Islet of Langerhans (tissue), 1 donor: ENCODE results near the gene USP11.

Experiments
- FAIRE-seq: peaks from one replicate; lab custom pipeline; 2011; peaks lifted over from hg19 to GRCh38; lab: Jason Lieb, UNC

The USP11 gene

DNA sequence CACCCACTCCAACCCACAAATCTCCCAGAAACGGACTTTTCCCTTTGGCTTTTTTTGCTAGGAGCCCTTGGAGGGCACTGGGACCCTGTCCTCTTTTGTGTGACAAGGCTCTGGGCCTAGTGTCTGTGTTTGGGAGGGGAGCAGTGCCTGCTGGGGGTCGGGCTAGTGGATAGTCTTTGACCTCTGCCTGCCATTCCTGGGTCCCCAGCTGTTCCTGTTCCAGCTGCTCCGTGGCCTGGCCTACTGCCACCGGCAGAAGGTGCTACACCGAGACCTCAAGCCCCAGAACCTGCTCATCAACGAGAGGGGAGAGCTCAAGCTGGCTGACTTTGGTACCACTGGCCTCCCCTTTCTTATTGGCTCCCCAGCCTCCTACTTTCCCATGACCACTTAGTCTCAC lies 6.7 kb upstream of the USP11 start:
- no peak for FAIRE-seq

DNA sequence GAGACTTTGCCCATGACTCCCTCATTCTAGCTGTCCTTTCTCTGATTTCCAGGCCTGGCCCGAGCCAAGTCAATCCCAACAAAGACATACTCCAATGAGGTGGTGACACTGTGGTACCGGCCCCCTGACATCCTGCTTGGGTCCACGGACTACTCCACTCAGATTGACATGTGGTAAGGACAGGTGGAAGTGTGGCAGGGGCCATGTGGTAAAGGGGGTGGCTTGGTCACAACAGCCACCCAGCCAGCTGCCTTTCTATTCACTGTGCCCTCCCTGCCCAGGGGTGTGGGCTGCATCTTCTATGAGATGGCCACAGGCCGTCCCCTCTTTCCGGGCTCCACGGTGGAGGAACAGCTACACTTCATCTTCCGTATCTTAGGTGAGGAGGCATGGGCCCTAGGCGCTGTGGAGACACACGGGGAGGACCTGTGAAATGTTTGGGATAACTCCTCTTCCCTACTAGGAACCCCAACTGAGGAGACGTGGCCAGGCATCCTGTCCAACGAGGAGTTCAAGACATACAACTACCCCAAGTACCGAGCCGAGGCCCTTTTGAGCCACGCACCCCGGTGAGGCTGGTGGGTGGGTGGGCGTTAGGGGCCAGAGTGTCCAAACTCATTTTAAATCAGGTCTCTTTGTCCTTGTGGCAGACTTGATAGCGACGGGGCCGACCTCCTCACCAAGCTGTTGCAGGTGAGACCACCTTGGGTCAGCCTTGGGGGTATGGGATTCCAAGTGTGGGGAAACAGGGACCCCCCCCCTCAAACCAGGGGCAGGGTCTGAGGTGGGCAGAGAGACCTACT lies 6.1 kb upstream of the USP11 start:
- no peak for FAIRE-seq

DNA sequence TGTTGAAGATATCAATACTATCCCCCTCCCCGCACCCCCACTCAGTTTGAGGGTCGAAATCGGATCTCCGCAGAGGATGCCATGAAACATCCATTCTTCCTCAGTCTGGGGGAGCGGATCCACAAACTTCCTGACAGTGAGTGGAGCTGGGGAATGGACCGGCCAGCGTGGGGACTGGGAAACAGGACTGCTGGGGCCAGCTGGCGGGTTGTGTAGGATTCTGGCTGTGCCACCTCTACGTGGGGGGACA lies 5.5 kb upstream of the USP11 start:
- FAIRE-seq = no peak

DNA sequence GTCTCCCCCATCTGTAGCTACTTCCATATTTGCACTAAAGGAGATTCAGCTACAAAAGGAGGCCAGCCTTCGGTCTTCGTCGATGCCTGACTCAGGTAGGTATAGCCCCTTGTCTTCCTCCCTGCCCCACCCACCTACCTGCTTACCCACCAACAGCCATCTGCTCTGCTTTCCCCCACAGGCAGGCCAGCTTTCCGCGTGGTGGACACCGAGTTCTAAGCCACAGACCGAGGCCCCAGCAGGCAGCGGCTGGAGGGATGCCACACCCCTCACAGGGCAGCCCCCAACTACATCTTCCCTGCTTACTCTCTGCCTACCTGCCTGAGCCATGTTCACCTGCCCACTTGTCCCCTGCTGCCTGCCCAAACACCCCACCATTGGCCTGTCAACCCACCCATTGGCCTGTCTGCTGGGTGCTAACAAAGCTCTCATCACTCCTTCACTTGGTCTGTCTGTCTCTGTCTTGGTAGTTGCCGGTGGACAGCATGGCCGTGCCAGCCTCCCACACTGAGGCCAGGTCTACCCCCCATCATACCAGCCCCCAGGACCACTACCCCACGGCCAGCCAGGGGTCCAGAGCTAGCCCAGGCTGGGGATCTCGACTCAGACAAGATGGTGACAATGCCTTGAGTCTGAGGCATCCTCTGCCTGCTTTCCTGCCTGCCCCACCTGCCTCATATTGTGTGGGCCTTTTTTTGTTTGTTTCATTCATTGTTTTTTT lies 4.1 kb upstream of the USP11 start:
- FAIRE-seq = no peak

DNA sequence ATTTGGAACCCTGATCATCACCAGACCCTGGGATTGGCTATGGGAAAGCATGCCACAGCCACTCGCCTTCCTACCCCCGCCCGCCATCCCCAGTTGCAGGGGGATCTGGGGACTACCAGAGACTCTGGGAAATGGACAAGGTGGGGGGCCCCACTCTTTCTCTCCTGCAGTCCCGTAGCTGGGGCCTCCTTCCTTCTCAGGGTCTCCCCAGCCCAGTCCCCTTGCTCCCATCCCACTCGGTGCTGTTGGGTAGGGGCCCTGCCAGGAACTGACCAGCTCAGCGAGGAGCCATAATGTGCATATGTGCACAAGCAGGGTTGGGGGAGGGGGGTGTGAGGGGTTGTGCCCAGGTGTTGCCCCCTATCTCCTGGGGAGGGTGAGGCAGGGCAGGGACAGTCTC lies 3.4 kb upstream of the USP11 start:
- FAIRE-seq = no peak

DNA sequence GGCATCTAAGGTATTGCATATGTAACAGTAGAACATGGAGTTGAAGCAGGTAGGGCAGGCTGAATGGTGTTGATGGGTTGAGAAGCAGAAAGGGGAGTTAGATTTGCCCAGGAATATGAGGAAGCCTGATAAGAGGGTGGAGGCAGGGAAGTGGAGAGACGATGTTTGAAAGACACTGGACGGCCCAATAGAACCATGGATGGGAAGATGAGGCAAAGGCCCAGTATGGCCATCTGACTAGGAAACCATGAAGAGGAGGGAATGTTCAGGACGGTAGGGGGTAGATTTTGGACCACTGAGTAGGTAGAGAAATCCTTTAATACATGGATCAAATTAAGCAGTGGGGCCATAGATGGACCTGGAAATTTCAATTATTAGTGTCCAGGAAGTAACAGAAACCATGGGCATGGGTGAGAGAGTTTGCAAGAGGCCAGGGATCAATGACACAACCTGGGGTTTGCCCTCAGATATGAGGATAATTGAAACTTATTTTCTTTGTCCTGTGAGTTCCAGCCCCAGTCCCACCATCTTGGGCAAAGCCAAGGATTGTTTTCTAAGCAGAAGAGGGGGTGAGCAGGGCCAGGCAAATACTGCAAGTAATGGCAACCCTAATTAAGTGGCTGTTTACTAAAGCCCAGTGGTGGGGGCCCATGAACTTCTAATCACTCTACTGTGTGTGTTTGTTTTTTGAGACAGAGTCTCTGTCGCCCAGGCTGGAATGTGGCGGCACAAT lies 2.5 kb upstream of the USP11 start:
- FAIRE-seq = no peak

DNA sequence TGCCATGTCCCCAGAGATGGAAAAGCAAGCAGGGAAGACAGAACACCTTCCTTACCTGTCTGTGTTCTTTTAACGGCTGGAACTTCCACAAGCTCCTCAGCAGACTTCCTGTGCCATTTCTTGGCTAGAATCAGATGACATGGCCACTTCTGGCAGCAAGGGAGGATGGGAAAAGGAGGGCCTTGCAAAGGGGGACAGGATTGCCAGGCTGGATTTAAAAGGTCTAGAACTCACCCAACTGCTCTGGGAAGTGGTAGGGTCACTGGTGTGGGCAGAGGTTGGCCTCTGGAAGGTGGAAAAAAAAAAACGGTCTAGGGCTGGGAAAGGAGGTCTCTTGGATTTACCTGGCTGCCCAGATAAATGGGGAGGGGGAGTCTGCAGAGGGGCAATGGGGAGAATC lies 1.6 kb upstream of the USP11 start:
- FAIRE-seq = no peak

DNA sequence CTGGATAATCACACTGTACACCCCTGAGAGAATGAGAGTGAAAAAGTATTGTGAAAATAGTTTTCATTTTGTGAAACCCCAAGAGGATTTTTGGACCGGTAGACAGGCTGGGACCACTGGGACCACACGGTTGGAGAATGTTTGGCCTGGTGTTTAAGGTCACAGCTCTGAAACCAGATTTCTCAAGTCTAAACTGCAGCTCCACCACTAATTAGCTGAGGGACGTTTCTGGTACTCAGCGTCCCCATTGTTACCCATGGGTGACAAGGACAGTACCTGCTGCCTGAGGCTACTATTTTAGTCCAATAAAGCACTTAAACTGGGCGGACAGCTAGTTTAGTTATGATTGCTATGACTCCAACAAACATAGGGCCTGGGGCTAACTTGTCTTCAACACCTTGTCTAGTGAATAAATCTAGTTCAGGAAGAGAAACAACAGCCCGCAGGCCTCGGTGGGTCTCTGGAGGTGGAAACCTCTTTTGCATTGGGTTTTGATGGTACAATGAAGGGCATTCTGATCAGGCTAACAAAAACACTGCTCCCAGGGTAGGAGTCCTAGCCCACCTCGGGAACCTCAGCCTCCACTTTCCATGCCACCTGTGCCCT lies 509 bp upstream of the USP11 start:
- no peak for FAIRE-seq

DNA sequence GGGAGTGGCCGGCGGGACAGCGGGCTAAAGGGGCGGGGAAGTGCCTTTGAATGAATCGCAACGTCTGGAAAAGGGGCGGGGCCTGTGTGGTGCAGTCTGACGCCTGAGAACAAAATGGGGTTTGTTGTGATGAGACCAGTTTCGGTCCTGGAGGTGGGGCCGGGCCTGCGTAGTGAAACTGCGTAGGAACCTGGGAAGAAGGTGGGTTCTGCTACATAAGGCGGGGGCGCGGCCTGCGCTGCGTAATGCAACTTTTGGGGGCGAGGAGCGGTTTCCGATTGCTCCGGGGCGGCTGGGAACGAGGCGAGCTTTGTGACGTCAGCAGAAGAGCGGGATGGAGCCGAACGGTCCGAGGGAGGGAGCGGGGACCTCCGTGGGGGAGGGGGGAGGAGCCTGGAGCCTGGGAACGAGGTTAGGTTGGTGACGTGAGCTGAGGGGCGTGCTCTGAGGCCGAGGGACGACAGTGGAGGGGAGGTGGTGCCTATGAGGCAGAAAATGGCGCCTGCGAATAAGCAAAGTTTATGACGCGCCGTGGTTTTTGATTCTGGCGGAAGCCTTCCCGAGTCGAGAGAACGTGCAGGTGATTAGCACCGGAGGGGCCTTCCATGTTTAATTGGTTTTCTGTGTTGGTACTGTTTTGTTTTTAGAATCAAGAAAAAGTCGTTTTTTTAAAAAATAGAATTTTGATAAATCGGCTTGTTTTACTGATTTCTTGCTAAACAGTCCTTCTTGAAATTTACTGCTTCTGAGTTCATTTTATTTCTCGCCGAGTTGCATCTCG lies 714 bp downstream of the USP11 start:
- no peak for FAIRE-seq

DNA sequence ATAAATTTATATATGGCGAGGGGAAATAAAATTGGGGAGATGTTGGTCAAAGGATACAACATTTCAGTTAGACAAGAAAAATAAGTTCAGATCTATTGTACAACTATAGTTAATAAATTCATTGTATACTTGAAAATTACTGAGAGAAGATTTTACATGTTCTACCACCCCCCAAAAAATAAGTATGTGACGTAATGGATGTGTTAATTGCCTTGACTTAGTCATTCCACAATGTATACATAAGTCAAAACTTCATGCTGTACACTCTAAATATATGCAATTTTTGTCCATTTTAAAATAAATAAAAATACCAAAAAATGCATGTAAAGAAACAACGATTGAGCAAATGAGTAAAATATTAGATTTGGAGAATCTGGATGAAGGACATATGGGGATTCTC lies 1.8 kb downstream of the USP11 start:
- FAIRE-seq = no peak

DNA sequence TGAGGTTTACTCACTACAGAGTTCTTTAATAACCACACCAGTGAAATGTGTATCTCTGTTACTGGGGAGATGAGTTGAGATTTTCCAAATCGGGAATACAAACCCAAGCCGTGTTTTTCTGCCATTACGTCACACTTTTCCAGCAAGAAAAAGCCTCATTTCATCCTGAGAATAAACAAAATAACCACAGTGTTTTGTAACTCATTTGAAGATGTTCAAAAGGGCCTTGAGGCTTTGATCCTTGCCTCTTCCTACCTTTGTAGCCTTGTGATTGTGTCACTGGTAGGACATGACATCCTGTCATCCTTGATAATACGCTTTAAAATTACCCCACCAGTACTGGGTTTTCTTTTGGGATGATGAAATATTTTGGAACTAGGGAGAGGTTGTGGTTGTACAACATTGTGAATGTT lies 2.9 kb downstream of the USP11 start:
- FAIRE-seq = no peak

DNA sequence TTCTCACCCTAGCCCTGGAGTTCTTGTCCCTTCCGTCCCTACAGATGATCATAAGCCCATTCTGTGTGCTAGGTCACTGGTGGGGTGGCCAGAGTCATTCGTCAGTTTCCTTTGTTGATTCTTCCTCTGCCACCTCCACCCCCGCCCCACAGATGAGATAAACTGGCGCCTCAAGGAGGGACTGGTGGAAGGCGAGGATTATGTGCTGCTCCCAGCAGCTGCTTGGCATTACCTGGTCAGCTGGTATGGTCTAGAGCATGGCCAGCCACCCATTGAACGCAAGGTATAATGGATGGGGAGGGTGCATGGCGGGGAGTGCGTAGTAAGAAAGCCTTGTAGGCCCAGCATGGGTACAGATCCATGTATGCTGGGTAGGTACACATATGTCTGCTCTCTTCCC lies 6.4 kb downstream of the USP11 start:
- FAIRE-seq = no peak

DNA sequence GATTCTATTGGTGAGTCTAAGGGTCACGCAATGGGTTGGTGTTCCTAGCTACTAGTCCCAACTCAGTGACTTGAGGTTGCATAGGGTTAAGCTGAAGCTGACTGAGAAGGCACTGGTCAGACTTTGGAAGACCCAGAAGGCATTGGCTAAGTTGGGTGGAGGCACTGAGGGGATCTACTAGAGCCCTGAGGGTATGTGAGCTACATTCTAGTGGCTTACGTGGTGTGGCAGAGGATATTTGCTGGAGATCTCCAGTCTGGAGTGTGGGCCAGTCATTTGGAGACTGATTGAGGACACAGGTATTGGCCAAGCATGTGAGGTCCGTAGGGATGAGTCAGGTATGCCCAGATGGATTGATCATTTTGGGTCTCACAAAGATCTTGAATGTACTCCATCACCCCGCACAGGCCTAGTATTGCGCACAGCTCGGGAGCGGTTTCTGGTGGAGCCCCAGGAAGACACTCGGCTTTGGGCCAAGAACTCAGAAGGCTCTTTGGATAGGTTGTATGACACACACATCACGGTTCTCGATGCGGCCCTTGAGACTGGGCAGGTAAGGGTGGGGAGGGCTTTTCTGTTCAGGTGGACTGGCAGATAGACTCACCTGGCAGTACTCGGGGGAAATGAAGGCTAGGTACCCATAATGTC lies 7.2 kb downstream of the USP11 start:
- no peak for FAIRE-seq

DNA sequence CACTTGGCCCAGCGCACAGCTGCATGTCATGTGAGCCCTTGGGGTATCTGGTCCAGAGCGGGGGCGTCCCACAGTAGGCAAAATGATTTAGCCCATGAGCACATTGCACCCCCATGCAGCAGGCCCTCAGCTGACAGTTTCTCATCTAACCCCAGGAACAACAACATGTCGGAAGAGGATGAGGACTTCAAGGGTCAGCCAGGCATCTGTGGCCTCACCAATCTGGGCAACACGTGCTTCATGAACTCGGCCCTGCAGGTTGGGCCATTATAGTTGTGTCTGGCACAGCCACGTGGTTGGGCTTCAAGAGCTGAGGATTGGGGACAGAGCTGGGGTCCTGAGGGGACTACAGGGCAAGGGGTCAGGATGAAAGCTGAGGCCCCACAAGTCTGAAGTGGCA lies 7.8 kb downstream of the USP11 start:
- no peak for FAIRE-seq

DNA sequence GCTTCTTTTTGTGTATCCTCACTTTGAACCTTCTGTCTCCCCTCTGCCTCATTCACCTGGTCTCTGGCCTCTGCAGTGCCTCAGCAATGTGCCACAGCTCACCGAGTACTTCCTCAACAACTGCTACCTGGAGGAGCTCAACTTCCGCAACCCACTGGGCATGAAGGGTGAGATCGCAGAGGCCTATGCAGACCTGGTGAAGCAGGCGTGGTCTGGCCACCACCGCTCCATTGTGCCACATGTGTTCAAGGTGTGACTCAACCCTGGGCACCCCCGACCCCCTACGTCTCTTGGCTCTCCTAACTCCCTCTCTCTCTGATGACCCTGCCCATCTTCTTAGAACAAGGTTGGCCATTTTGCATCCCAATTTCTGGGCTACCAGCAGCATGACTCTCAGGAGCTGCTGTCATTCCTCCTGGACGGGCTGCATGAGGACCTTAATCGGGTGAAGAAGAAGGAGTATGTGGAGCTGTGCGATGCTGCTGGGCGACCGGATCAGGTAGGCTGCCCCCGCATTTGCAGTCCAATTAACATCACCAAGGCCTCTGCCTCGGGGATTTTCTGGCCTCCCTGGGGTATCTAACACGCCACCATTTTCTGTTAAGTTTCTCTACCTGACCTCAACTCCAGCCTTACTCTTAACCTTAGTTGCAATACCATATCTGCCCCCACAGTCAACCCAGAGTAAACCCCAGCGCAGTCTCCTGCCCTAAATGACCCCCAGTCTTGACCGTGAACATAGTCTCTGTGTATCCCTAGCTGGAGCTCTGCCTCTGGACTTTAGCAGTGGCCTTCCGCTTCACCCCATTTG lies 8.6 kb downstream of the USP11 start:
- no peak for FAIRE-seq

DNA sequence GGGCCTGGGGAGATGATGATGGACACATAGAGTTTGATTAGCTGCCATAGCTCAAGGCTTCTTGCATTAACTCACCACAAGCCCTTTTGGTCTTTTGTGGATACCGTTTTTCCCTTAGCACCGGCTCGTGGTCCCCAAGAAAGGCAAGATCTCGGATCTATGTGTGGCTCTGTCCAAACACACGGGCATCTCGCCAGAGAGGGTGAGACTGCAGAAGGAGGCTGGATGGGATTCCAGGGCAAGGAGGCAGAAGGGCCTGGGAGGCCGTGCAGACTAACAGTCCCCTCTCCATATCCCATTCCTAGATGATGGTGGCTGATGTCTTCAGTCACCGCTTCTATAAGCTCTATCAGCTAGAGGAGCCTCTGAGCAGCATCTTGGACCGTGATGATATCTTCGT lies 9.5 kb downstream of the USP11 start:
- FAIRE-seq = no peak

DNA sequence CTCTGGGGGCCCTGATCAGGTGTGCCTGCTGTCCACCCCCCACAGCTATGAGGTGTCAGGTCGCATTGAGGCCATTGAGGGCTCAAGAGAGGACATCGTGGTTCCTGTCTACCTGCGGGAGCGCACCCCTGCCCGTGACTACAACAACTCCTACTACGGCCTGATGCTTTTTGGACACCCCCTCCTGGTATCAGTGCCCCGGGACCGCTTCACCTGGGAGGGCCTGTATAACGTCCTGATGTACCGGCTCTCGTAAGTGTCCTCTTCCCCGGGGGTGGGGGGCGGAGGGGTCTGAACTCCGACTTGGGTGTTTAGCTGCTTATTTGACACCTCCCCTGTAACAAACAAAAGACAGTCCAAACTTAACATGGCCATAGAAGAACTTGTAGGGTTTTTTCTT lies 10.5 kb downstream of the USP11 start:
- FAIRE-seq = no peak

DNA sequence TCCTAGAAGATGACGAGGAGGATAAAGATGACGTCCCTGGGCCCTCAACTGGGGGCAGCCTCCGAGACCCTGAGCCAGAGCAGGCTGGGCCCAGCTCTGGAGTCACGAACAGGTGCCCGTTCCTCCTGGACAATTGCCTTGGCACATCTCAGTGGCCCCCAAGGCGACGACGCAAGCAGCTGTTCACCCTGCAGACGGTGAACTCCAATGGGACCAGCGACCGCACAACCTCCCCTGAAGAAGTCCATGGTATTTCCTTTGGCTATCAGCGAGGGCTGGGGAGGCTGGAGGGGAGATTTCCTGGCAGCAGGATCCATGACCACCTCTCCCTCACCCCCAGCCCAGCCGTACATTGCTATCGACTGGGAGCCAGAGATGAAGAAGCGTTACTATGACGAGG lies 11.9 kb downstream of the USP11 start:
- no peak for FAIRE-seq

DNA sequence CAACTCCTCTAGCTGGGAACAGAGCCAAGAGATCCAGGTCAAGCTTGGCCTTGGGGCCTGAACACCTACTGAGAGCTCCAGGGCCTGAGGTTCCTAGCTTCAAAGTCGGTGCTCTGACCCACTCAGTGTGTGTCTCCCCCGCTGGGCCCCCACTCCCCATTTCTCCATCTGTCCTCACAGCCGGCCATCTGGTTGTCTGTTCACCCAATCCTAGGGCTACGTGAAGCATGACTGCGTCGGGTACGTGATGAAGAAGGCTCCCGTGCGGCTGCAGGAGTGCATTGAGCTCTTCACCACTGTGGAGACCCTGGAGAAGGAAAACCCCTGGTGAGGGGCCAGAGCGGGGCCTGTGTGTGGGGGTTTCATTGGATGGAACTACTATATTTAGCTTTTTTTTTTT lies 12.3 kb downstream of the USP11 start:
- FAIRE-seq = no peak

DNA sequence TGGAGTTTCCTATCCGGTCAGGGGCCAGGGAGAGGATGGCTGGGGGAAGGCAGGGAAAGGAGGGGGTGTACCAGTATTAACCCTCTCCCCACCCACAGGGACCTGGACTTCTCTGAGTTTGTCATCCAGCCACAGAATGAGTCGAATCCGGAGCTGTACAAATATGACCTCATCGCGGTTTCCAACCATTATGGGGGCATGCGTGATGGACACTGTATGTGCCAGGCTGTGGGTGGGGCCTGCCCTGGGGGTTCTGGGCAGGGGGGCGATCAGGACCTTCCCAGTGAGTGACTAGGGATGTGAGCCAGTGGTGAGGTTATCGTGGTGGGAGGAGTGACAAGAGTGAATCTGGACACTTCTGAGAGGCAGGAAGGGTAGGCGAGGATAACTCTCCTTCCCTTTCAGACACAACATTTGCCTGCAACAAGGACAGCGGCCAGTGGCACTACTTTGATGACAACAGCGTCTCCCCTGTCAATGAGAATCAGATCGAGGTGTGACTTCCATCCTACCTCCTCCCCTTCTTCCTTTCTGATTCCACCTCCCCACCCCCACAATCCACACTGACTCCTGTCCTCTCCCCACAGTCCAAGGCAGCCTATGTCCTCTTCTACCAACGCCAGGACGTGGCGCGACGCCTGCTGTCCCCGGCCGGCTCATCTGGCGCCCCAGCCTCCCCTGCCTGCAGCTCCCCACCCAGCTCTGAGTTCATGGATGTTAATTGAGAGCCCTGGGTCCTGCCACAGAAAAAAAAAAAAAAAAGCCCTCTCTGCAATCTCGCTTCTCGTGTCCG lies 14.6 kb downstream of the USP11 start:
- FAIRE-seq = no peak
